H1 (cell line): ENCODE measurements around the gene RBM20.

Source experiments
- CREB1 ChIP-seq: IDR thresholded peaks from 2 replicates; pipeline ENCODE4 v1.6.1; 2012; ENCODE audit warnings: inconsistent platforms
- POLR2A ChIP-seq, 2 experiments: IDR thresholded peaks; 1 replicate in 1 of 2; 2 replicates in 1 of 2; pipeline ENCODE4 v1.6.1; 2011; ENCODE audit warnings: low read depth in 2 of 2, low read length in 2 of 2, mild to moderate bottlenecking in 2 of 2; ENCODE audit errors: control extremely low read depth in 1 of 2
- POLR2AphosphoS5 ChIP-seq: IDR thresholded peaks from 2 replicates; pipeline ENCODE4 v1.6.1; 2011; ENCODE audit warnings: low read depth, low read length
- ZNF274 ChIP-seq: IDR thresholded peaks from 2 replicates; pipeline ENCODE4 v1.7.0; 2012; ENCODE audit warnings: low read length, borderline replicate concordance; ENCODE audit errors: extremely low read depth
- TF ChIP-seq, protein P1 (sequence below), 3 experiments: IDR thresholded peaks; 1 replicate in 2 of 3; 2 replicates in 1 of 3; pipeline versions ENCODE4 v1.5.1 to v1.6.1; 2011; ENCODE audit warnings: low read length in 3 of 3, mild to moderate bottlenecking in 3 of 3, inconsistent platforms in 2 of 3, low read depth in 1 of 3, moderate library complexity in 1 of 3; ENCODE audit not compliant: insufficient read depth in 1 of 3; ENCODE audit errors: control extremely low read depth in 1 of 3
- TF ChIP-seq, protein P2 (sequence below): IDR thresholded peaks from 2 replicates; pipeline ENCODE4 v1.6.1; 2012; ENCODE audit warnings: low read length, inconsistent platforms

DNA sequence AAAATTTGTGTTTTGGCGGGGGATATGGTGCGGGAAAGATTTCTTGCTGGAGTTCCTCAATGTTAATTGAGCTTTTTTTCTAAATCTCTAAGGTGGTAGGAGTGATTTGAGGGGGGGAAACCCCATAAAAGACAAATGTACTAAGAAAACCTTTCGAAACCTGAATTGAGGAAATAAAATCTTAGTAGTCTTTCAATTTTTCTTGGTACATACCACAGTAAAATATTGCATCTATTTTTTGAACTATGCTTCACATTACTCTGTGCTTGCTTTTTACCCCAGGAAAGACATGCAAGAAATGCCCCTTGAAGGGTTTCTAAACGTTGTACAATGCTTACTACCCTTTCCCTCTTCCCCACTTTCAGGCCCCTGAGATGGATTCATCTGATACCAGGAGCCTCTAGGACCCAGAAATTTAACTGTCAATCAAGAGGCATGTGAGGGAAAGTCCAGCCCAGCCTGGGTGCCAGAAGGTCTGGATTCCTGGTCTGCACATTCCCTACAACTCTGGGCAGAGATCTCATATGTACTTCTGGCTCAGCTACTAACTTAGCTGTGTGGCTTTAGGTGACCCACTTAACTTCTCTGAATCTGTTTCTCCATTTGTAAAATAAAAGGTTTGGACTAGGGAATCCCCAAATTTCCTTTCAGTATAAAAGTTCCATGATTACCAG is 221.8 kb downstream of the RBM20 start:
- TF ChIP-seq CREB1 (no peak), POLR2A (IDR thresholded peaks at IDR 0.05; ENCODE audit: control extremely low read depth in 1 of 2, low read depth in 2 of 2, low read length in 2 of 2) (no peak), ZNF274 (no peak), POLR2AphosphoS5 (no peak)
- TF ChIP-seq, protein P1, sequence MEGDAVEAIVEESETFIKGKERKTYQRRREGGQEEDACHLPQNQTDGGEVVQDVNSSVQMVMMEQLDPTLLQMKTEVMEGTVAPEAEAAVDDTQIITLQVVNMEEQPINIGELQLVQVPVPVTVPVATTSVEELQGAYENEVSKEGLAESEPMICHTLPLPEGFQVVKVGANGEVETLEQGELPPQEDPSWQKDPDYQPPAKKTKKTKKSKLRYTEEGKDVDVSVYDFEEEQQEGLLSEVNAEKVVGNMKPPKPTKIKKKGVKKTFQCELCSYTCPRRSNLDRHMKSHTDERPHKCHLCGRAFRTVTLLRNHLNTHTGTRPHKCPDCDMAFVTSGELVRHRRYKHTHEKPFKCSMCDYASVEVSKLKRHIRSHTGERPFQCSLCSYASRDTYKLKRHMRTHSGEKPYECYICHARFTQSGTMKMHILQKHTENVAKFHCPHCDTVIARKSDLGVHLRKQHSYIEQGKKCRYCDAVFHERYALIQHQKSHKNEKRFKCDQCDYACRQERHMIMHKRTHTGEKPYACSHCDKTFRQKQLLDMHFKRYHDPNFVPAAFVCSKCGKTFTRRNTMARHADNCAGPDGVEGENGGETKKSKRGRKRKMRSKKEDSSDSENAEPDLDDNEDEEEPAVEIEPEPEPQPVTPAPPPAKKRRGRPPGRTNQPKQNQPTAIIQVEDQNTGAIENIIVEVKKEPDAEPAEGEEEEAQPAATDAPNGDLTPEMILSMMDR (IDR thresholded peaks at IDR 0.05; ENCODE audit: control extremely low read depth in 1 of 3, insufficient read depth in 1 of 3, low read depth in 1 of 3, low read length in 3 of 3) = no peak
- TF ChIP-seq, protein P2, sequence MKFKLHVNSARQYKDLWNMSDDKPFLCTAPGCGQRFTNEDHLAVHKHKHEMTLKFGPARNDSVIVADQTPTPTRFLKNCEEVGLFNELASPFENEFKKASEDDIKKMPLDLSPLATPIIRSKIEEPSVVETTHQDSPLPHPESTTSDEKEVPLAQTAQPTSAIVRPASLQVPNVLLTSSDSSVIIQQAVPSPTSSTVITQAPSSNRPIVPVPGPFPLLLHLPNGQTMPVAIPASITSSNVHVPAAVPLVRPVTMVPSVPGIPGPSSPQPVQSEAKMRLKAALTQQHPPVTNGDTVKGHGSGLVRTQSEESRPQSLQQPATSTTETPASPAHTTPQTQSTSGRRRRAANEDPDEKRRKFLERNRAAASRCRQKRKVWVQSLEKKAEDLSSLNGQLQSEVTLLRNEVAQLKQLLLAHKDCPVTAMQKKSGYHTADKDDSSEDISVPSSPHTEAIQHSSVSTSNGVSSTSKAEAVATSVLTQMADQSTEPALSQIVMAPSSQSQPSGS = no peak
